GM18861 (cell line): Measurements from ENCODE around the gene NEIL1.

Source experiments
- ATAC-seq: cut with Tn5 transposase; IDR thresholded peaks from one replicate; pipeline ENCODE4 v1.9.1; 2021; ENCODE audit not compliant: unreplicated experiment

Gene NEIL1

DNA sequence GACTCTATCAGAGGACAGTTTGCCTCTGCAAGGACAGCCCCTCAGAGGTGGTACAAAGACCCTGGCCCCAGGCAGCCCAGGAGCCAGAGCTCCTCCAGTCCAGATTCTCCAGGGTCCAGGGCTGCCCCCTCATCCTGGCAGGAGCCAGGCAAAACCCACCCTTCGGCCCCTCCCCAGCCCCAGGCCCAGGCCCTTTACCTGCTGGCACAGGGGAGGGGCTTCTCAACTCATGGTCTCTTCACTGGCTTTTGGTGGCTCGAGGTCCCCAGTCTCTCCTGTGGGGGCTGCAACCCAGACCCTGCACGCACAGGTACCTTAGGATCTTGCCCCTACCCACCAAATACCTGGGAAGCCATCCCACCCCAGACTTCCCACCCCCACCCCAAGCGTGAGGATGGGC lies 8.5 kb downstream of the NEIL1 start:
- ATAC-seq = no peak

DNA sequence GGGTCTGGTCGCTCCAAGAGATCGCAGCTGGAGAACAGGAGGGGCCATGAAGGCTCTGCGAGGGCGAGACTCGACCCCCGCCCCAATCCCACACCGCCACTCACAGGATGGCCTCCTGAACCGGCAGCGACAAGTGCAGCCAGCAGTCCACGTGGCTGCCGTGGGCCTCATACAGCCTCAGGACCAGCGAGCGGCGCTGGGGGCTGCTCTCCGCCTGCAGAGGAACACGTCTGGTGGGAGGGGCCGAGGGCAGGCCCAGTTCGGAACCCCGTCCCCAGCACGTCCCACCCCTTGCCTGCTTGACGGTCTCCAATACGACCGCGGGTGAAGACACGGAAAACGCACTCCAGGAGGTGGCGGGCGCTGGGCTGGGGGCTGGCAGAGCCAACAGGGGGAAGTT lies 9.2 kb downstream of the NEIL1 start:
- no peak for ATAC-seq

DNA sequence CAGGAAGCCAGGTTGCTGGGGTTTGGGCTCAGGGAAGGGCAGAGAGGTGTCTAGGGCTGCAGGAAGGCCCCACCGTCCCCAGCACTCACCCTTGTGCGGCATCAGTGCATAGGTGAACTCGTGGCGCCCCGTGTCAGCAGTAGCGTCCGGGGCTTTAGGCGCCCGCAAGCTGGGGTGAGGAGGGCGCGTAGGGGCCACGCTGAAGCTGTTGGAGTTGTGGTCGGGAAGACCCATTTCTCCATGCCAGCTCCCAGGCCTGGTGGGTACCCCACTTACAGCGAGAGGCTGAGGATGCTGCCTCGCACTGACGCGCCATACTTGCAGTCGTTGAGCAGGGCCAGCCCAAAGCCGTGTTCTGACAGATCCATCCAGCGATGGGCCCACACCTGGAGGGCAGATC lies 9.7 kb downstream of the NEIL1 start:
- no peak for ATAC-seq

DNA sequence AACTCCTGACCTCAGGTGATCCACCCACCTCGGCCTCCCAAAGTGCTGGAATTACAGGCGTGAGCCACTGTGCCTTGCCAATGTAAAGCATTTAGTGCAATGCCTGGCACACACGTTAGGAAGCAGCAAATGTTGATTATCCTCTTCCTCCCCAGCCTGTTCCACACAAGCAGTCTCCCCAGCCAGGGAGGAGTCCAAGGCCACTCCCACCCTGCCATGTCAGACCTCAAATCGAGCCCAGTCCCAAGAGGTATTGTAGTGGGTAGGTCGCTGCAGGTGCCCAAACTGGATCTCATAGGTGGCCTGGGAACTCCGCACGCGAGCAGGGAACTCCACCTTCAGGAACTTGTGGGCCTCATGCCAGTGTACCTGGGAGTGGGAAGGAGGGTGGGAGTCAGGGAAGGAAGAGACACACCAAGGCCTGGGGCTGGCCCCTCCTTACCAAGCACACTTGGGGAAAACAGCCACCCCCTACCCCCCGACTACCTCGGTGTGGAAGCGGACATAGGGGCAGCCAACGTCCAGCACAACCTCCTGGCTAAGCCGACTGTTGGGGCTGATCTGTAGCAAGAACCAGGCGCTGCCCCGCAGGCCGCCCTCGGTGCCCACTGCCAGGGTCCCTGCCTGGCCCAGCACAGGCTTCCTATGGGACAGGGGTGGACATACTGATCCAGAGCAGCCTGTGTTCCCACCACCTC lies 11.3 kb downstream of the NEIL1 start:
- ATAC-seq = no peak

DNA sequence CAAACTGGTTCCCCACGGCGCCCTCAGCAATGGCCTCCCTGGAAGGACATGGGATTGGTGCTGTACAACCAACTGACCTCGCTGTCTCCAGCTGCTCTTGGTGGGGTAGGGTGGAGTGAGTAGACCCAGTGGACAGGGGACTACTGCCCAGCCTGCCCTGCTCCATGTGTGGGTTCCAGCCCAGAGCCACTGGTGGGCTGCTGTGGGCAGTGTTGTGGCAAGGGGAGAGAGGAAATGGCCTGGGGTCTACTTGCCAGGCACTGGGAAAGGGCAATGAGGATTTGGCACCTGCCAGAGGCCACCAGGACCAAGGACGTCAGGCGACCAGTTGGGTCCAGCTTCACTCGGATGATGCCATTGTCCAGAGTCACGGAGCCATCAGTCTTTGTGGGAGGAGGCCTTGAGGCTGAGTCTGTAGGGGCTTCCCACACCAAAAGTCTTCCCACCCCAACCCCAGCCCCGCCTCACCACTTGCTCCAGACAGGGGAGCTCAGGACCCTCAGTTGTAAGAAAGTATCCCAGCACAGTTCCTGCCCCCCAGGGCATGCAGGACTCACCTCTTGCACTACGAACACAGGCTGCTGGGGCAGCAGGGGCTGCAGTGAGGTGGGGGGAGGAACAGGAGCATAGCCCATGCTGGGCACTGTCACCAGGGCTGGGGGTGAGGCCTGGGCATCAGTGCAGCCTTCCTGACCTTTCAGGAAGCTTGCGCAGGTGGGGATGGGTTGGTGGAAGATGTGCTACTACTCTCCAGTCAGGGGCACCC lies 12.1 kb downstream of the NEIL1 start:
- no peak for ATAC-seq

DNA sequence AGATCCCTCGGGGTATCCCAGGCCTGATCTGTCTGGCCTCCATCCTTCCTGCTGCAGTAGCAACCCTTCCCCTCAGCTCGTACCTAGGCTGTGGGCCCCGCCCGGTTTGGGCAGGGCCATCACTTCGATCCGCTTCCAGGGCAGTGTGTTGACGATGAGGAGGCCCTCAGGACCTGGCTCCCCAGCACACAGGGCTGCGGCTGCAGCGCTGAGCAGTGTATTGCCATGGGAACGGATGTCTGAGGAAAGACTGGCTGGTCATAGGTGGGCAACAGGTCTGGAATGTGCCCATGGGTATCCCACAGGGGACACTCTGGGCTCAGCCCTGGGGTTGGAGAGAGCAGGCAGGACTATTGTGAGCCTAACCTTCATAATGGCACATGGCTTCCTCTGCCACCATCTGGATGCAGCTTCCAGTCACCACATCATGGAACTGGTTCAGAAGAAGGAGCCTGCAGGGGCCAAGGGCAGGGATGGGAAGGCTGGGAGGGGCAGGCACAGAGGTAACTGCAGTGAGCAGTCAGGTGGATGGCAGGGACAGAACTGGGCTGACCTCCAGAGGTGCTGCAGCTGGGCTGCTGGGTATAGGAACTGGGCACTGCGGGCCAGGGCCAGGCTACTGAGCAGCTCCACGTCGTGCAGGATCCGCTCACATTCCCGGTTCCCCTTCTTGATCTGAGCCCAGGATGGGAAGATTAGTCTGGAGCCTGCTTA lies 12.9 kb downstream of the NEIL1 start:
- no peak for ATAC-seq

DNA sequence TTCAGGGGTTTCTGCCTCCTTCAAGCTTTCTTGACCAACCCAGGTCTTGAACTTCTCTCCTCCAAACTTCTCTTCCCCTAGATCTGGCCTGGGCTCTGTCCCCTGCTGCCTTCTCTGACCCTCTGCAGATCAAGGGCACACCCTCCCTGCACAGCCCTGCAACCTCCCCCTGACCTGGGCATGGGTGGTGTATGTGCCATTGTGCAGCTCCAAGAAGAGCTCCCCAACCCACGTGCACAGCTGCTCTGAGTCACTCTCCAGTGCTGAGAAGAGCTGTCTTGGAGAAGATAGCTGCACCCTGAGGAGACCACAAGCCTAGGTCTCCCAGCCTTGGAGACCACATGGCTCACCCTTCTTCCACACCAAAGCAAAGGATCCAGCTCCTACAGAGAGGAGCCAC lies 13.6 kb downstream of the NEIL1 start:
- no peak for ATAC-seq

DNA sequence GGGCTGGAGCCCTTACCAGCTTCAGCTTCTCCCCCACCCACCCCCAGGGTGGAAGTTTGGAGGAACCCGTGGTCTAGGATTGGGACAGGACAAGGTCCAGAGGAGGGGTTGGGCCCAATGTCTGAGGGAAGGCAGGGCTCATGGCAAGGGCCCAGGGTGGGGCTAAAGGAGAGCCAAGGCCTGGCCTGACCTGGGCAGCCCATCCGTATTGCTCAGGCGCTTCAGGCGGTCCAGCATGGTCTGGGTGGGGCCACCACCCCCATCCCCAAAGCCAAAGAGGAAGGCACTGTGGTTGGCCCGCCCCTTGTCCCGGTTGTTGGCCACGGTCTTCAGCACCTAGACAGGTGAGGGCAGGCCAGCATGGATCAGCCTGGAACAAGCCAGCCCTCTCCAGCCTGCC lies 14.0 kb downstream of the NEIL1 start:
- ATAC-seq = no peak

DNA sequence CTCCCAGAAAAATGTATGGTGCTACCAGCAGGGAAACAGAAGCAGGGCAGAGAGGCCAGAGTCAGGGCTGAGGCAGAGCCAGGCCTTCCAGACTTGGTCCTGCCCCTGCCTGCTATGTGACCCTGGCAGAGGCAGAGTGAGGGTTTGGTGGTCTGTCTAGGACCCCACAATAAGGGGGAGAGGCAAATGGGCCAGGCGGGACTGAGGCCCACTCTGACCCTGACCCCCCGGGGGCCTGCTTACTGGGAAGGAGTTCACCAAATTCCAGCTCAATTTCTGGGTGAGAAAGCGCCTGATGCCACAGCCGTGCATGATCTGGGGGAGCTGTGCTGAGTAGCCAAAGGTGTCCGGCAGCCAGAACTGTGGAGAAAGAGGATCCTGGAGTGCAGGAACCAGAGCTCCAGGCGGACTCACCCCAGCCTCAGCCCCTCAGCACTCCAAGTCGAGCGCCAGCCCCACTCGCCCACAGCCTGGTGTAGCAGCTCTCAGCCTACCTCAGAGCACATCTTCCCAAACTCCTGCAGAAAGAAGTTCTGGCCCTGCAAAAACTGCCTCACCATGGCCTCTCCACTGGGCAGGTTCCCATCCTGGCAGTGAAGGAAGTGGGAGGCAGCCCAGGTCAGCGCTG lies 14.6 kb downstream of the NEIL1 start:
- ATAC-seq = no peak

DNA sequence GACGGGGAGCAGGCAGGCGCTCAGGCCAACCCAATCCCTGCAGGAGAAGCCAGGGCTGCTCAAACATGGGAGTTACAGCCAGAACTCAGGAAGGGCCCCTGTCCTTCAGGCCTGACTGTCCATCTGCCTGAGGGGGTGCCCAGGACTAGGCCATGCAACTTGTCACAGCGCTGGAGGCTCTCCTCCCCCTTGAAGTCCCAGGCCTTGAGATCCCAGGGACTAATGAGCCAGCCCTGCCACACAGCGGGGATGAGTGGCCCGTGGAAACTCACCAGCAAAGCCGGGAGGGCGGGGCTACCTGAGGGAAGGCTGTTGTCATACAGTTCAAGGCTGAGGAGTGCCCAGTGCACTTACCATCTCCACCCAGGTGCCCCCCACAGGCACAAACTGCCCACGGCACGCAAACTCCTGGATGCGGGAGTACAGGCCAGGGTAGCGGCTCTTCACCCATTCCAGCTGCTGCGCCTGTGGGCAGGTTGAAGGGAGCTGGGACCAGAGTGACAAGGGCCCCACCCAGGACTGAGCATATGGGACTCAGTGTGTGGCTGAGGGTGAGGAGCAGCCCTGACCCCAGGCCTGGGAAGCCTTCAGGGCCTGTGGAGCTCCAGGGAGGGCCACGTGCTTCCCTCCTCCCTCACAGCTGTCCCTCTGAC lies 15.3 kb downstream of the NEIL1 start:
- ATAC-seq = no peak

DNA sequence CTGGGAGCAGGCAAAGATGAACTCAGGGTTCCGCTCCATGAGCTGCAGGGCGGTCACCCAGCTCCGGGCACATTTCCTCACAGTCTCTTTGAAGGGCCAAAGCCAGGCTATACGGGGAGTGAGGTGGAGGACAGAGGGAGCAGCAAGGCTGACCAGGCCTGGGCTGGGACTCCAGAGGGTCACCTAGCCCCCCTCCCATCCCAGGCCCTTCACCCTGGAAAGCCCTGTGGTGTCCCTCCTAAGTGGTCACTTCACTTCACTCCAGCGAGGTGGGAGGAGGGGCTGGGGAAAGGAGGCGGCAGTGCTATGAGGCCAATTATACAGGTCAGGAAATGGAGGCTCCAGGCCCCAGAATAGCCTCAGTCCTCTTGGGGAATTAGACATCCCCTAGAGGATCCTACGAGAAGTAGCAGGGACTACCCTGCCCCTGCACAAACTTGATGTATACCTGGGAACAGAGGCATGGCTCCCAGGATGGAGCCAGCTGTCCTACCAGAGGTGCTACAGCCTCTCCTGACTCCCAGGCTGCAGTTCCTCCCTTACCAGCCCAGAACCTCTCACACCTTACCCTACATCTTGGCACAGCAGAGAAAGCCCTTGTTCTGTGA lies 15.9 kb downstream of the NEIL1 start:
- ATAC-seq = no peak

DNA sequence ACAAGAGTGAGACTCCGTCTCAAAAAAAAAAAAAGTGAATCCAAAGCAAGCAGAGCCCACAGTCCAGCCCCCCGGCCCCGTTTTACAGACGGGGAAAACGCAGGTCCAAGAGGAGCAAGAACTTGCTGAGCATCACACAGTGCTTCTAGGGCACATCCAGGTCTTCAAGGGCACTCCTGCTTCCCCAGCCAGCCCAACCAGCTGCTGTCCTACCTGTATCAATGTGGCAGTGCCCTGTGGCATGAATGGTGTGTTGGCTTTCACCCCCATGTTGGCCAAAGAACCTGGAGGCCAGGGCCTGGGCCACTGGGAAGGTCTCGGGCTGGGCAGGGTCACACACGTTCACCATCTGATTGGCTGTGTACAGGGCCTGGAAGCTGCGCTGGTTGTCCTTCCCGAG lies 16.9 kb downstream of the NEIL1 start:
- ATAC-seq = no peak

DNA sequence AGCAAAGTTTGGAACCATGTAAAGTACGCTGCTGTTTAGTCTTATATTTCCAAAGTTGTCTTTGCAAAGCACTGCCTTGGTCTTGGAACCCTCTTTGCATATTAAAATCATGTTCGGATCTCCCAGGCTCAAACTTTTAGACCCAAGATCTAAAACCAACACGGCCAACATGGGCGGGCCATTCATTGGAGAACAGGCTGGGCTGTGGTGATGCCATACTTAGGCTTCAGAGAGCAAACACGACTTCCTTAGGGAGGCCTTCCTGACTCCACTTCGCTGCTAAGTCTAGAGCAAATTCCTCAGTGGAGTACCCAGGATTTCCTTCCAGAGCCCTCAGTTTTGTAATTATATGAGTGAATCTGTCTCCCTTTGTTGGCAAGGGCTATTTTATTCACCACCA lies 18.0 kb downstream of the NEIL1 start:
- no peak for ATAC-seq

DNA sequence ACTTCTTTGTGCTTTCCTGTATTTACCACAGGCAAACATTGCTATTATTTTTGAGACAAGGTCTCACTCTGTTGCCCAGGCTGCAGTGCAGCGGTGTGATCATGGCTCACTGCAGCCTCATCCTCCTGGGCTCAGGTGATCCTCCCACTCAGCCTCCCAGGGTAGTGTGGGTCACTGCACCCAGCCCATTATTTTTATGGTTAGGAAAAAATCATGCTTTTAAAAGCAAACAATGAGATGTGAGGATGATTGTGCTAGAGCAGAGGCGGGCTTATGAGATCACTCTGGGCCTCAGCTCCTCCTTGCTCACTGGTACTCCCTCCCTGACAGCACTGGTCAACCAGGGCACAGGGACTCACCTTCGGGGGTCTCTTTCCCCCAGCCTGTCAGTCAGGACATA lies 19.3 kb downstream of the NEIL1 start:
- ATAC-seq = no peak

DNA sequence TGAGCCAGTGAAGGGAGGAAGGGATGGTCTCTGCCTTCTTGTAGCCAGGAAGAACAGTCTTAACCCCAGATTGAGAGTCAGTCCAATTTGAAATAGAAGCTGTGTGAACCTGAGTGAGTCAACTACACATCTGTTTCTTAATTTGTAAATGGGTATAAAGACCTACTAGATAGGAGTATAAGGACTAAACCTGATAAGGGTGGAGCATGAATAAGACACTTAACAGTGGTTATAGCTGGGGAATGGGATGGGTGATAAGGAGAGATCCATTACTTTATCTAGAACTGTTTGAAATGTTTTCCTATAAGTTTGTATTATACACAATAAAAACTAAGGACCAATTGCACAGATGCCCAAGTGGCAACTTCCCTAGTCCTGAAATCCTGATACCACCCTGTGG lies 20.2 kb downstream of the NEIL1 start:
- ATAC-seq = no peak

DNA sequence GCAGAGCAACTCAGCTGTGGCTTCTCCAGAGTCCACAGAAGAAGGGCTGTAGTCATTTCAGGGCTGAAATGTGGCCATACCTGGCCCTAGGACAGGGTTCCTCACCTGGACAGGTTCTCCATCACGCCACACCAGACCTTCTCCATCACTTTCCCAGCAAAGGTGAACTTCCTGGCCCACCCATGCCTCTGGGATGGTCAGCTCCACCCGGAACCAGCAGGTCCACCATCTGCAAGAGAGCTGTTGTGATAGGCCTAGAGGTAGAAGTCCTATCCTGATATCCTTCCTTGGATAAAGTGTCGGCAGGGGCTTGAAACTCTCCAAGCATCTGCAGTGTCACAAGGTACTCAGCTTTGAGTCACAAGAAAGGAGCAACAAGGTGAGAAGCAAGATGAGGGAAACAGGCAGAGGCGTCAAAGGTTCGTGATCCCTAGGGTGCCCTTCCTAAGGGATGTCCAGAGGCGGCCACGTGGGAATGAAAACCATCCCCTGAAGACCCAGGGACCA lies 20.6 kb downstream of the NEIL1 start:
- ATAC-seq = no peak

DNA sequence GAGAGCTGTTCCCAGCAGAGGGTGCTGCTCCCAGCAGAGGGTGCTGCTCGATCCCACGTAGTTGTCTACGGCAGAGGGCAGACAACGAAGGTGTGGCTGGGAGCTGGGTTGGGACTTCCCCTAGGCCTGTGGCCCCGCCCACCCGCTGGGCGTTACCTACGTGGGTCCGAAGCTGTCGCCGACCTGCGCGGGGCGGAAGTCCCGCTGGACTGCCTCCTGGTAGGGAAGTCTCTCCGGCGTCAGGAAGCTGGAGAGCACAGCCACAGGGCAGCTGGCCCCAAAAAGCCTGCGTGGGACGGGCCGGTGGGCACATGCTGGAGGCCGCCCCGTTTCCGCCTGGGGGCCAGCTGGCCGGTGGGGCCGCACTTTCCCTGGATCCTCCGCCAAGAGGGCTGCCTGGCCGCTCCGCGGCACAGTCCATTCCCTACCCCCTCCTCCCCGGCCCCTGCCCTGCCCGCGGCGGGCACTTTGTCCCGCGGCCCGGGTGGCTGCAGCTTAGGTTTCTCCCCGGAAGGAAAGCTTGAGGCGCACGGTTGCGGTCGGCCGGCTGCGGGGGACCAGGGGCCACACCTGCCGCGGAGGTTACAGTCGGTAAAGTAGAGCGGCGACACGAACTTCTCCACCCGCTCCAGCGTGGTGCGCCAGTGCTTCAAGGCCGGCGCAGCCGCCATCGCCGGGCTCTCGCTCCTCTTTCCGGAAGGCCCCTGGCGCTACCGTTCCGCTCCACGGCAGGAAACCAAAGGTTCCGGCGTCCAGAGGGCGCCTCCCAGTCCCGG lies 21.3 kb downstream of the NEIL1 start, which contains the start of gene MAN2C1:
Gene MAN2C1 (minus strand): TSS at position 695 of the 776 bp plus-strand sequence. CDS start 24 bp downstream, at position 671.
- peak; percentile 77 for ATAC-seq

DNA sequence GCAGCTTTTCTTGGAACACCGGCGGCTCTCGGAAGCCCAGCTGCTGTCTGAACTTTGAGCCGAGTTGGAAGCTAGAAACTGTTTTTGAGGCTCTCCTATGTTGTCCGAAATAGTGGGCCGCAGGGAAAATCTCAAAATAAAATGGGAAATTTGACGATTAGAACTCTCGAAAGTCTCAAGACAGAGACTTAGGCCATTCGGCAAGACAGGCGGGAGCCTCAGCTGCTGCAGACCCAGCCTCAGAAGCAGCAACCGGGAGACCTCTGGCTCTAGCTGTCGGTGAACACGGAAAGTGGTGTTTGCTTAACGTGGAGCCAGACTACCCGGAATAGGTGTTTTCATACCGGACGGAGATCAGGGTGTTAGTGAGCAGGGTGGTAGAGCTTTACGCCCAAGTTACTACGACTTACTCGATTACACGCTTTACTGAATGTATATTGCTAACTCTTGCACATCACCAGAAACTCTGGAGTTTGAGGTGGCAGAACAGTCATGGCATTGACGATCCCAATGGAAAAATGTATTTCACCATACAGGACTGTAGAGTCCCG lies 21.9 kb downstream of the NEIL1 start:
- ATAC-seq = peak; percentile 2

DNA sequence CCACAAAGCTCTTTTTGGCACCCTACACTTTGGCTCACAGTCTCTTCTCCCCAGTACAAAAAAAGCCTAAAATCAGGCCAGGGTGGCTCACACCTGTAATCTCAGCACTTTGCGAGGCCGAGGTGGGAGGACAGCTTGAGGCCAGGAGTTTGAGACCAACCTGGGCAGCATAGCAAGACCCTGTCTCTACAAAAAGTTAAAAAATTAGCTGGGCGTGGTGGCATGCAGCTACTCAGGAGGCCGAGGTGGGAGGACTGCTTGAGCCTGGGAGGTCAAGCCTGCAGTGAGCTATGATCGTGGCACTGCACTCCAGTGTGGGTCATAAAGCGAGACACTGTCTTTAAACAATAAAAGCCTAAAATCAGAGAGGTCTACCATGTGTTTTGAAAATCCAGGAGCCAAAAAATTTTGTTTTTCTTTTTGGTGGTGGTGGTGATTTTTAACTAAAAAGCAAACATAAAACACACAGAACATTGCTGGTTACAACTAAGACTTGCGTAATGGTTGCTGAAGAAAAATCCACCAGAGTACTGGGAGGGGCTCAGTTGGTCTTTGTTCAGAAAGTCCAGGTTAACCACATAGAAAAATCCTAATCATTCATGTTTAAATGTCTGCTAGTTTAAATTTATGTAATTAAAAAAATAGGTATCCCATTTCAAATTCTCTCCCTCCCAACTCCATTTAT lies 23.2 kb downstream of the NEIL1 start:
- no peak for ATAC-seq
